ENCODE results near the gene NEAT1.

NEAT1 gene

GRCh38 chr11:65474864-65475263 is 52.3 kb downstream of the NEAT1 start:
- no peak for DNase-seq (ENCODE audit: low read depth)
- H3K4me3 ChIP-seq (ENCODE audit: low read depth, low read length): no peak overlapping the region
- TF ChIP-seq CTCF (conservative IDR thresholded peaks at IDR 0.05; ENCODE audit: low read depth, low read length): no peak

- no peak for DNase-seq (ENCODE audit: low read depth)
- H3K4me3 ChIP-seq (ENCODE audit: low read depth, low read length): peak overlapping the region; percentile 74
- TF ChIP-seq CTCF (conservative IDR thresholded peaks at IDR 0.05; ENCODE audit: low read depth, low read length): no peak
Observed at GRCh38 chr11:65476632-65477148, 54.1 kb downstream of the NEAT1 start.

- DNase-seq (ENCODE audit: low read depth): peak; percentile 95
Observed at GRCh38 chr11:65477149-65477965, 54.8 kb downstream of the NEAT1 start.

GRCh38 chr11:65478388-65479183 is 56.0 kb downstream of the NEAT1 start:
- no peak for TF ChIP-seq CTCF (conservative IDR thresholded peaks at IDR 0.05; ENCODE audit: low read depth, low read length)
- peak overlapping the region; percentile 23 for H3K4me3 ChIP-seq (ENCODE audit: low read depth, low read length)
- peak; percentile 80 for DNase-seq (ENCODE audit: low read depth)

More at GRCh38 chr11:65477149-65477965, 54.8 kb downstream of the NEAT1 start:
- peak overlapping the region; percentile 74 for H3K4me3 ChIP-seq (ENCODE audit: low read depth, low read length)
- no peak for TF ChIP-seq CTCF (conservative IDR thresholded peaks at IDR 0.05; ENCODE audit: low read depth, low read length)

- peak; percentile 90 for DNase-seq (ENCODE audit: low read depth)
- H3K4me3 ChIP-seq (ENCODE audit: low read depth, low read length): peak overlapping the region; percentile 23
- TF ChIP-seq CTCF (conservative IDR thresholded peaks at IDR 0.05; ENCODE audit: low read depth, low read length): peak; percentile 68
Observed at GRCh38 chr11:65479184-65480145, 56.9 kb downstream of the NEAT1 start.

GRCh38 chr11:65482306-65482850 is 59.8 kb downstream of the NEAT1 start:
- DNase-seq (ENCODE audit: low read depth): no peak
- no peak overlapping the region for H3K4me3 ChIP-seq (ENCODE audit: low read depth, low read length)
- TF ChIP-seq CTCF (conservative IDR thresholded peaks at IDR 0.05; ENCODE audit: low read depth, low read length): no peak
